GM23338 (cell line): ENCODE data around the gene MAMDC2.

Experiments used
- EZH2 ChIP-seq: fragments of 200-600 bp; sonication (generic); IDR thresholded peaks from one replicate; pipeline ENCODE4 v1.8.0; 2017; ENCODE audit warnings: antibody characterized with exemption, mild to moderate bottlenecking, low read depth; ENCODE audit not compliant: unreplicated experiment
- TF ChIP-seq, protein P1 (sequence below), 2 experiments: fragments of 200-600 bp in 1 of 2; sonication (generic) in 1 of 2; conservative IDR thresholded peaks; 2 replicates each; pipeline versions ENCODE4 v1.5.1 to v1.6.1; 2016 to 2017; ENCODE audit warnings: antibody characterized with exemption in 2 of 2, low read depth in 2 of 2, mild to moderate bottlenecking in 2 of 2, moderate library complexity in 1 of 2
- TF ChIP-seq, protein P2 (sequence below): IDR thresholded peaks from one replicate; pipeline ENCODE4 v1.6.1; 2018; ENCODE audit warnings: antibody characterized with exemption; ENCODE audit not compliant: unreplicated experiment

DNA sequence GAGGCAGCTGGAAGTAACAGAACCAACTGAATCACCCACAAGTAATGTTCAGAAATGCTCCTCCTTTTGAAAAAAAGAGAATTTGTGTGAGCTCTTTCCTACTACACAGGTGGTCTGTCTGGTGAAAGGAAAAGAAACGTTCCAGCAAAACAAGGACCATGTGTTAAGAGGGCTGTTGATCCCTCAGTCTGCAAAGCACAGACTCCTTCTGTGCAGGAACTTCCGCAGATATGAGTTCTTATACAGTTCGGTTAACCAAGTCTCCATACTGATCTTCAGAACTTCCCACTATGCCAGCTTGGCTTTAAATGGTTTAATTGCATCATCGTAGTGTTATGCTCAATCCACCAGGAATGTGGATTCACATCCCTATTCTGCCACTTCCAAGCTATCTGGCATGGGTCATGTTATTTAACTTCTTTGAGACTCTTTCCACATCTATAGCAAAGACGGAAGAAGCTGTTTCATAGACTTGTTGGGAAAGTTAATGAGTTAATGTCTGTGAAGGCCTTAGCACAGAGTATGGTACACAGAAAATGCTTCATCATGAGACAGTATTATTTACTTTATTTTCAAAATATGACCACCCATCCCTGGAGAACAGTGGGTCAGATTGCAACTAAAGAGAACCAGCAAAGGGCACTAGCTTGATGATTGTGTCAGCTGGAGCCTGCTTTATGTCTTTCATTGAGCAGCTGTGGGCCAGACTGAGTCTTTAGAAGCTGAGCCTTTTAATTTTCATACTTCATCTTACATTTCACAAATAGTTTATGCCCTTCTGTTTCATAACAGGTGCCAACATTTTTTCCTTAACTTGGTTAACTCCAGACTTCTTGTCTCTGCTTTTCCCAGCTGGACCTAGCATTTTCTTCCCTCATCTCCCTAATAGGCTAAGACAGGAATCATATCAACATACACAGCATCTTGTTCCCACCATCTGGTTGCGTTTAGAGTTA is 89.9 kb downstream of the MAMDC2 start:
- TF ChIP-seq, protein P1, sequence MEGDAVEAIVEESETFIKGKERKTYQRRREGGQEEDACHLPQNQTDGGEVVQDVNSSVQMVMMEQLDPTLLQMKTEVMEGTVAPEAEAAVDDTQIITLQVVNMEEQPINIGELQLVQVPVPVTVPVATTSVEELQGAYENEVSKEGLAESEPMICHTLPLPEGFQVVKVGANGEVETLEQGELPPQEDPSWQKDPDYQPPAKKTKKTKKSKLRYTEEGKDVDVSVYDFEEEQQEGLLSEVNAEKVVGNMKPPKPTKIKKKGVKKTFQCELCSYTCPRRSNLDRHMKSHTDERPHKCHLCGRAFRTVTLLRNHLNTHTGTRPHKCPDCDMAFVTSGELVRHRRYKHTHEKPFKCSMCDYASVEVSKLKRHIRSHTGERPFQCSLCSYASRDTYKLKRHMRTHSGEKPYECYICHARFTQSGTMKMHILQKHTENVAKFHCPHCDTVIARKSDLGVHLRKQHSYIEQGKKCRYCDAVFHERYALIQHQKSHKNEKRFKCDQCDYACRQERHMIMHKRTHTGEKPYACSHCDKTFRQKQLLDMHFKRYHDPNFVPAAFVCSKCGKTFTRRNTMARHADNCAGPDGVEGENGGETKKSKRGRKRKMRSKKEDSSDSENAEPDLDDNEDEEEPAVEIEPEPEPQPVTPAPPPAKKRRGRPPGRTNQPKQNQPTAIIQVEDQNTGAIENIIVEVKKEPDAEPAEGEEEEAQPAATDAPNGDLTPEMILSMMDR (conservative IDR thresholded peaks at IDR 0.05; ENCODE audit: low read depth in 2 of 2), result no peak
- TF ChIP-seq EZH2, result no peak
- TF ChIP-seq, protein P2, sequence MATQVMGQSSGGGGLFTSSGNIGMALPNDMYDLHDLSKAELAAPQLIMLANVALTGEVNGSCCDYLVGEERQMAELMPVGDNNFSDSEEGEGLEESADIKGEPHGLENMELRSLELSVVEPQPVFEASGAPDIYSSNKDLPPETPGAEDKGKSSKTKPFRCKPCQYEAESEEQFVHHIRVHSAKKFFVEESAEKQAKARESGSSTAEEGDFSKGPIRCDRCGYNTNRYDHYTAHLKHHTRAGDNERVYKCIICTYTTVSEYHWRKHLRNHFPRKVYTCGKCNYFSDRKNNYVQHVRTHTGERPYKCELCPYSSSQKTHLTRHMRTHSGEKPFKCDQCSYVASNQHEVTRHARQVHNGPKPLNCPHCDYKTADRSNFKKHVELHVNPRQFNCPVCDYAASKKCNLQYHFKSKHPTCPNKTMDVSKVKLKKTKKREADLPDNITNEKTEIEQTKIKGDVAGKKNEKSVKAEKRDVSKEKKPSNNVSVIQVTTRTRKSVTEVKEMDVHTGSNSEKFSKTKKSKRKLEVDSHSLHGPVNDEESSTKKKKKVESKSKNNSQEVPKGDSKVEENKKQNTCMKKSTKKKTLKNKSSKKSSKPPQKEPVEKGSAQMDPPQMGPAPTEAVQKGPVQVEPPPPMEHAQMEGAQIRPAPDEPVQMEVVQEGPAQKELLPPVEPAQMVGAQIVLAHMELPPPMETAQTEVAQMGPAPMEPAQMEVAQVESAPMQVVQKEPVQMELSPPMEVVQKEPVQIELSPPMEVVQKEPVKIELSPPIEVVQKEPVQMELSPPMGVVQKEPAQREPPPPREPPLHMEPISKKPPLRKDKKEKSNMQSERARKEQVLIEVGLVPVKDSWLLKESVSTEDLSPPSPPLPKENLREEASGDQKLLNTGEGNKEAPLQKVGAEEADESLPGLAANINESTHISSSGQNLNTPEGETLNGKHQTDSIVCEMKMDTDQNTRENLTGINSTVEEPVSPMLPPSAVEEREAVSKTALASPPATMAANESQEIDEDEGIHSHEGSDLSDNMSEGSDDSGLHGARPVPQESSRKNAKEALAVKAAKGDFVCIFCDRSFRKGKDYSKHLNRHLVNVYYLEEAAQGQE, result no peak
